ENCODE measurements around the gene GC.

GC gene

DNA sequence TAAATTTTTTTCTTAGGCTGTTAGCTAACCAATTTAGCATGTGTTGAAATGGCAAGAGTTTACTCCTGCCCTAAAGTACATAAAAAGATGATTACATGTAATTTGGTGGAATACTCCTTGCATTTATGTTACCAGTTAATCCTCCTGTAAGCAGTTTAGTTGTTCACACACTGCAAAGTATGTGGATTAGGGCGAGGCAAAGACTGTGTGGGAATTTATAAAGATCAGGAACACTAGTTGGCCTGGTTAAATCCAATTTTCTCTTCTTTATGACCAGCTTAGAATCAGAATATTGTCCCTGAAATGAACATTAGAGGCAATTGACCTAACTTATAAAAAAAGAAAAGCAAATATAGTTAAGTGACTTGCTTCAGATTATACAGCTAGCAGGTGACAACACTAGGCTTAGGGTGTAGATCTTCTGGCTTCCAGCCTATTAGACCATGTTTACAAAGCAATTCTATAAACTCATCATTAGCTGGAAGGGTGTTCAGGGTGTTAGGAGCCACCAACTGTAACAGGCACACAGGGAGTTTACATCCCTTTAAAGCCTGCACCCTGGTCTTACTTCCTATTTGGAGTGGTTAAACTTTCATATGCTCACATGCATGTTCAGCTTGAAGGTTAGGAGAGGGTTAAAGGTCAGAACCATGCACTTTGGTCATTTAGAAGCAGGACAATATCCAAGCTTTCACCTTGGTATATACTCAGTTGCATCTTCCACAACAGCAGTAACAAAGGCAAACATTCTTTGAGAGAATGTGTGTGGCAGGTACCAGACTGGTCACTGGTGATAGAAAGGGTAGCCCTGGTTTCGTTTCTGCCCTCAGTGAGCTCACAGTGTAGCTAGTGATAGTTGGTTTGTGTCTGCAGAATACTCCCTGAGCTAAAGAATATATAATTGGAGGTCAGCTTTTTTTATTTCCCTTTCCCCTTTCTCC is 72.6 kb downstream of the GC start:
- TF ChIP-seq GATA2 (IDR thresholded peaks at IDR 0.05; ENCODE audit: low read depth, low read length), result no peak
- TF ChIP-seq GATA3 (IDR thresholded peaks at IDR 0.05; ENCODE audit: low read depth, low read length), result no peak

DNA sequence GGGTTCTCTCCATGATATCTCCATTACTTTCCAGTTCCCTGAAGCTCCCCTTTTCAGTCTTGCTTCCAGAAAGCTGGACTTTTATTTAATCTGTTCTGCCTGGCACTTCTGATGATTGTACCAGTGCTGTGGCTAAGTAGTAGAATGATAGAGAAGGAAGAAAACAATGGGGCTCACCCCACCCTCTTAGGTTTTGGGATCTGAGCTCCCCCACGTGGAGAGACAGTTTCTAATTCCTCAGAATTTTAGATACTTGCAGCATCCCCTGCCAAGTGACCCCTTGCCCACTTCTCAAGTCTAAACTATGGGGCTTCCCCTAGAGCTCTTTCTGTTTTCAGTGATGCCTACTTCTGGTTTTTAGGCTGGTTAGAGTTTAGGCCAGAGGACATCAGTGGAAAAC is 73.9 kb downstream of the GC start:
- no peak for TF ChIP-seq GATA3 (IDR thresholded peaks at IDR 0.05; ENCODE audit: low read depth, low read length)
- no peak for TF ChIP-seq GATA2 (IDR thresholded peaks at IDR 0.05; ENCODE audit: low read depth, low read length)

DNA sequence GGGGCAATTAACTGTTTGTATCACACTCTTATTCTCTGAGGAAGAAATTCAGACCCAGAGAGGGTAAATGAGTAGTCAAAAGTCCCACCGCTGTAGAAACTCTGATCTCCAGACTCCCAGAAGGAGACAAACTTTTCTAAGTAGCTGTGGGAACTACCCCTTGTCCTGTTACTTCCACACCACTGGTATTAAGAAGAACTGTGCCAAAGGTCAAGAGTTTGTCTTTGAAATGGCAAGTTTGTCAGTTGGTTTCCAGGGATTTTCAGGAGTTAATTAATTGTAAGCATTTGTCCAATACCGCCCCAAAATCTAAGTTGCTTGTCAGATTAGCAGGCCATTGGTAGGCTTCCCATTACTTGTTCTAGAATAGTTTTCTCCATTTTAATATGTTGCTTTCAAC is 85.7 kb downstream of the GC start:
- no peak for TF ChIP-seq GATA3 (IDR thresholded peaks at IDR 0.05; ENCODE audit: low read depth, low read length)
- no peak for TF ChIP-seq GATA2 (IDR thresholded peaks at IDR 0.05; ENCODE audit: low read depth, low read length)

DNA sequence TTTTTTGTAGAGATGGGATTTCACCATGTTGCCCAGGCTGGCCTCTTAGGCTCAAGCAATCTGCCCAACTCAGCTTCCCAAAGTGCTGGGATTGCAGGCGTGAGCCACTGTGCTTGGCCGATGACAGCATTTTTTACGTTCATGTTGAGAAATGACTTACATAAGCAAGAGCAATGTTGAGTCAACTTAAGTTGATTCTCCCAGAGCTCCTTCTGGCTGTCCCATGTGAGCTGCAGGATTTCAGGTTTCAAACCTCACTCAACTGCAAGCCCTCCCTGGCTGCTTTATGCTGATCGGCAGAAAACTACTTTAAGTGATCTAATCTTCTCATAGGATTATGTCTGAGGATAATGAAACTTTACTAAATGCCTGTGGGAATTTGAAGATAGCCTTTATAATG is 86.8 kb downstream of the GC start:
- TF ChIP-seq GATA2 (IDR thresholded peaks at IDR 0.05; ENCODE audit: low read depth, low read length), result no peak

DNA sequence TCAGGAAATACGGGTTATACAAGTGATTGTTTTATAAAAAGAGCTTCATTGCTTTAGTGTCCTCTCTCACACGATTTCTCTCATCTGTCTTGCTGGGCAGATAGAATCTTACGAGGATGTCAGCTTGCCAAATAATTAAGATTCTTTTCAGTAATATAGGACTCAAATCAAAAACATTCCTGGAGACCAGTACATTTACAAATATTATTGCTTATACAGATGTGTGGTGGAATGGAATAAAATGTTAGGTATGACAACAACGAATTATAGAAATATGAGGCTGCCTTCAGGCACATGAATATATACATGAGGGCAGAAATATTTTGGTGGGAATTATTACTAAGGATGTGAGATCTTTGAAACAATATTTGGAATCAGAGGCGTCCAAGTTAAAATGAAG is 88.9 kb downstream of the GC start:
- TF ChIP-seq GATA2 (IDR thresholded peaks at IDR 0.05; ENCODE audit: low read depth, low read length), result no peak
- TF ChIP-seq GATA3 (IDR thresholded peaks at IDR 0.05; ENCODE audit: low read depth, low read length), result no peak

DNA sequence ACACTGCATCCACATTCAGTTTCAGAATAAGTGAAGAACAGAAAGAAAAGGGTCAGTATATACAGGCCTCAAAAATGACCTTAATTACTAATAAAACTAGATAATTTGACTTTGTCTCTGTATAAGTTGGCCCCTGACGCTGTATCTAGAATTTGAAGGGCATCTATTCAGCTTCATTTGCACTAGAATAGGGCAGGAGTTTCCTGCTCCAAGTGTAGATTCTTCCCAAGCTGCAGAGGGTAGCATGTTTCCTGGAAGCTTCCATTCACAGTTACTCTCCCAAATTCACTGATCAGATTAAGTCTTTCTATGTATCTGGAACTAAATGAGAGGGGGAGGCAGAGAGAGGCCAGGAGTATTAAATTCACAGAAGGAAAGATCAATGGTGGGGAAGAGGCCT is 90.9 kb downstream of the GC start:
- TF ChIP-seq GATA3 (IDR thresholded peaks at IDR 0.05; ENCODE audit: low read depth, low read length), result no peak
- TF ChIP-seq GATA2 (IDR thresholded peaks at IDR 0.05; ENCODE audit: low read depth, low read length), result no peak

DNA sequence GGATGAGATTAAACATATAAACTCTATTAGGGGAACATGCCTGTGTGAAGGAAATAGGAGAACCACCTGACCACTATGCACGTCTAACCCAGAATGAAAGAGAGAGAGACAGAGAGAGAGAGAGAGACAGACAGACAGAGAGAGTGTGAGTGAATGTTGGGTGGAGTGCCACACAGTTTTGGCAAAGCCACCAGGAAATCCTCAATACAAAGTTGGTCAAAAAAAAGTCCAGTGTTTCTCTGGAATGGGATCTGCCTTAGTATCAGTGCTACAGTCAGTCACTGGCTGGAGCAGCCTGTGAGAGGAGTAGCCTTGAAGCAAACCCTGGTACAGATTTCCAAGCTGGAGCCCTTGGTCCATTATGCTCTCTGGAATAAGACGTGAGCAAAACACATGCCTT is 91.7 kb downstream of the GC start:
- TF ChIP-seq GATA2 (IDR thresholded peaks at IDR 0.05; ENCODE audit: low read depth, low read length), result no peak
- no peak for TF ChIP-seq GATA3 (IDR thresholded peaks at IDR 0.05; ENCODE audit: low read depth, low read length)

Measured in SH-SY5Y (cell line).